ENCODE results near the gene KMT5C.

Gene KMT5C

GRCh38 chr19:55369653-55370304, 30.1 kb downstream of the KMT5C start:
- H3K27ac ChIP-seq: no peak overlapping the region
- no peak overlapping the region for H2AFZ ChIP-seq (ENCODE audit: low read depth)
- no peak overlapping the region for H3K4me3 ChIP-seq (IDR thresholded peaks at IDR 0.05; ENCODE audit: insufficient read depth, low read depth, low read length)
- no peaks in the 10 kb centered on the region for H3K79me2 ChIP-seq (ENCODE audit: insufficient read depth, low read depth)
- no peaks in the 10 kb centered on the region for H3K4me1 ChIP-seq (ENCODE audit: low read depth, poor library complexity, severe bottlenecking)
- H3K4me2 ChIP-seq: no peak overlapping the region
- peaks cover 66% of the 10 kb centered on the region for H3K27me3 ChIP-seq (ENCODE audit: insufficient read depth, low read depth)
- no peak overlapping the region for H3K9ac ChIP-seq
- H4K20me1 ChIP-seq (ENCODE audit: insufficient read depth): no peaks in the 10 kb centered on the region
- H3K36me3 ChIP-seq (ENCODE audit: insufficient read depth): no peaks in the 10 kb centered on the region
- TF ChIP-seq CTCF (conservative IDR thresholded peaks at IDR 0.05; ENCODE audit: low read depth, low read length): no peak

GRCh38 chr19:55370305-55370988, 30.8 kb downstream of the KMT5C start, which contains the start of gene IL11:
Gene IL11, minus strand, starts transcription at chr19:55370463. Its CDS starts 153 bp downstream, at chr19:55370310.
- no peaks in the 10 kb centered on the region for H3K36me3 ChIP-seq (ENCODE audit: insufficient read depth)
- no peaks in the 10 kb centered on the region for H4K20me1 ChIP-seq (ENCODE audit: insufficient read depth)
- no peak within 1 kb of the TSS for H3K4me2 ChIP-seq
- no peaks in the 10 kb centered on the region for H3K79me2 ChIP-seq (ENCODE audit: insufficient read depth, low read depth)
- H2AFZ ChIP-seq (ENCODE audit: low read depth): no peak within 1 kb of the TSS
- H3K4me1 ChIP-seq (ENCODE audit: low read depth, poor library complexity, severe bottlenecking): peaks cover 2% of the 10 kb centered on the region
- no peak within 1 kb of the TSS for H3K27ac ChIP-seq
- peaks cover 62% of the 10 kb centered on the region for H3K27me3 ChIP-seq (ENCODE audit: insufficient read depth, low read depth)
- no peak for TF ChIP-seq CTCF (conservative IDR thresholded peaks at IDR 0.05; ENCODE audit: low read depth, low read length)
- no peak within 1 kb of the TSS for H3K9ac ChIP-seq
- no peak within 1 kb of the TSS for H3K4me3 ChIP-seq (IDR thresholded peaks at IDR 0.05; ENCODE audit: insufficient read depth, low read depth, low read length)

- no peak overlapping the region for H3K9ac ChIP-seq
- no peaks in the 10 kb centered on the region for H4K20me1 ChIP-seq (ENCODE audit: insufficient read depth)
These were observed 32.8 kb downstream of the KMT5C start for GRCh38 chr19:55372316-55373081.

More at GRCh38 chr19:55372316-55373081, 32.8 kb downstream of the KMT5C start:
- H3K4me1 ChIP-seq (ENCODE audit: low read depth, poor library complexity, severe bottlenecking): peaks cover 10% of the 10 kb centered on the region
- H3K36me3 ChIP-seq (ENCODE audit: insufficient read depth): no peaks in the 10 kb centered on the region
- H3K4me2 ChIP-seq: no peak overlapping the region
- no peaks in the 10 kb centered on the region for H3K79me2 ChIP-seq (ENCODE audit: insufficient read depth, low read depth)
- no peak for TF ChIP-seq CTCF (conservative IDR thresholded peaks at IDR 0.05; ENCODE audit: low read depth, low read length)
- H2AFZ ChIP-seq (ENCODE audit: low read depth): no peak overlapping the region
- peaks cover 52% of the 10 kb centered on the region for H3K27me3 ChIP-seq (ENCODE audit: insufficient read depth, low read depth)
- no peak overlapping the region for H3K4me3 ChIP-seq (IDR thresholded peaks at IDR 0.05; ENCODE audit: insufficient read depth, low read depth, low read length)
- H3K27ac ChIP-seq: no peak overlapping the region

Measured in KMS-11 (cell line).